Medulla oblongata (tissue), 1 donor: ENCODE measurements around the gene GFOD1.
"Not testable (repeated sequence)": the region's sequence is repeated elsewhere in the genome, so short reads cannot be mapped to it uniquely, and the experiment has no call there.

ENCODE experiments used
- DNase-seq: peaks from one replicate; pipeline ENCODE4 v3.0.0-alpha.2; 2015; ENCODE audit errors: extremely low spot score

The GFOD1 gene

GRCh38 chr6:13466304-13467215 is 20.8 kb downstream of the GFOD1 start:
- no peak for DNase-seq

- DNase-seq = no peak
These were observed 21.7 kb downstream of the GFOD1 start for GRCh38 chr6:13465734-13466133.

GRCh38 chr6:13463941-13464340 is 23.5 kb downstream of the GFOD1 start:
- no peak for DNase-seq

GRCh38 chr6:13463328-13463717 is 24.1 kb downstream of the GFOD1 start:
- no peak for DNase-seq

- DNase-seq = no peak
These were observed 24.7 kb downstream of the GFOD1 start for GRCh38 chr6:13462458-13463327.

- no peak for DNase-seq
These were observed 25.6 kb downstream of the GFOD1 start for GRCh38 chr6:13461805-13462204.

GRCh38 chr6:13461307-13461706 is 26.1 kb downstream of the GFOD1 start:
- no peak for DNase-seq

- DNase-seq = not testable (repeated sequence)
These were observed 27.1 kb downstream of the GFOD1 start for GRCh38 chr6:13460289-13460688.

GRCh38 chr6:13457577-13457976 is 29.8 kb downstream of the GFOD1 start:
- DNase-seq = no peak

GRCh38 chr6:13455552-13455966 is 31.8 kb downstream of the GFOD1 start:
- DNase-seq = peak; percentile 61

- peak; percentile 82 for DNase-seq
These were observed 32.8 kb downstream of the GFOD1 start for GRCh38 chr6:13454286-13455221.

GRCh38 chr6:13453771-13454251 is 33.6 kb downstream of the GFOD1 start:
- no peak for DNase-seq

GRCh38 chr6:13453153-13453552 is 34.2 kb downstream of the GFOD1 start:
- DNase-seq = no peak

GRCh38 chr6:13452346-13453117 is 34.9 kb downstream of the GFOD1 start:
- no peak for DNase-seq

- no peak for DNase-seq
These were observed 36.1 kb downstream of the GFOD1 start for GRCh38 chr6:13451181-13451895.

- no peak for DNase-seq
These were observed 36.8 kb downstream of the GFOD1 start for GRCh38 chr6:13450628-13451027.

- no peak for DNase-seq
These were observed 39.3 kb downstream of the GFOD1 start for GRCh38 chr6:13447949-13448724.

GRCh38 chr6:13446381-13446780 is 41.0 kb downstream of the GFOD1 start:
- no peak for DNase-seq

- no peak for DNase-seq
These were observed 41.7 kb downstream of the GFOD1 start for GRCh38 chr6:13445744-13446115.
